ENCODE measurements around the gene HRAS. TPM values are rescaled to one million over a fixed set of nuclear protein-coding genes. Genes with fewer than 3 reads are reported as not detected.

The HRAS gene
- polyA plus RNA-seq, 3 donors = 10.1 to 32.9 (median 10.3) TPM

DNA sequence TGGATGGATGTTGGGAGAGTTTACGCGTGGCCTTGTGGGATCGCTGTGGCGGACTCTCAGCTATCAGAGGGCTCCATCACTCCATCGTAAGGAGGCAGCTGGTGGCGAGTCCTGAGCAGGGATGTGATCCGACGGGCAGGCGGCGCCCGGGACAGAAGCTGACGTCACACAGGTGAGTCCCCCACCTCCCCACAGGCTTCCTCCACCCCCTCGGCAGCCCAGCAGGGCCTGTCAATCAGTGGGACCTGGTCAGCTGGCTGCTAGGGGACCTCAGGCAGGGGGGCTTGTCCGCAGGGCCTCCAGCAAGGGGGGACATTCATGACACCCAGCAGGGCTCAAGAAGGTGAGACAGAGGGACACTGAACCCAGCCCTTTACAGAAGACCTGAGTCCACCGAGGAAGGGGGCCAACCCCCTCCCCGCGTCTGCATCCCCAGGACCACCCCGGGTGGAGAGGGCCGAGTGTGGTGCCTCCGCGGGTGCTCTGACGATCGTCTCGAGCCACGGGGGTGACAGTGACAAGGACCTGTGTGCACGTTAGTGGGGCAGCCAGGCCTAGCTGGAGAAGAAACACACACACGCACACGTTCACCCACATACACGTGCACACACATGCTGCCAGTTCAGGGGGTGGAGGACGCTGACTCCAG lies 7.1 kb downstream of the HRAS start:
- Histone ChIP-seq H3K79me2 (ENCODE audit: insufficient read depth, low read length) (no peaks in the 10 kb centered on the region), H3K27me3 (ENCODE audit: control insufficient read depth in 2 of 2, insufficient read depth in 2 of 2, low read length in 2 of 2) (no peaks in the 10 kb centered on the region), H3K9ac (ENCODE audit: insufficient read depth, low read length, poor library complexity, severe bottlenecking) (no peak overlapping the region), H2AFZ (ENCODE audit: insufficient read depth, low read depth, low read length, poor library complexity, severe bottlenecking) (no peak overlapping the region), H3K4me1 (ENCODE audit: control insufficient read depth in 1 of 2, insufficient read depth in 2 of 2, low read length in 2 of 2) (no peaks in the 10 kb centered on the region), H3K9me3 (replicated peaks in 1 of 2; ENCODE audit: control insufficient read depth in 1 of 2, insufficient read depth in 1 of 2, low read length in 2 of 2) (no peaks in the 10 kb centered on the region), H3K4me2 (replicated peaks; ENCODE audit: extremely low read depth, low read length, poor library complexity, severe bottlenecking) (no peak overlapping the region), H4K20me1 (ENCODE audit: insufficient read depth, low read length) (peaks cover 10% of the 10 kb centered on the region), H3K36me3 (replicated peaks in 1 of 2; ENCODE audit: control insufficient read depth in 1 of 2, insufficient read depth in 2 of 2, low read length in 2 of 2) (peaks cover 20% of the 10 kb centered on the region in 2 donors), H3K4me3 (replicated peaks in 1 of 3; ENCODE audit: low read depth in 2 of 3, low read length in 3 of 3) (no peak overlapping the region), H3K27ac (ENCODE audit: low read depth in 1 of 2, low read length in 2 of 2) (no peak overlapping the region)
- TF ChIP-seq, protein P1, sequence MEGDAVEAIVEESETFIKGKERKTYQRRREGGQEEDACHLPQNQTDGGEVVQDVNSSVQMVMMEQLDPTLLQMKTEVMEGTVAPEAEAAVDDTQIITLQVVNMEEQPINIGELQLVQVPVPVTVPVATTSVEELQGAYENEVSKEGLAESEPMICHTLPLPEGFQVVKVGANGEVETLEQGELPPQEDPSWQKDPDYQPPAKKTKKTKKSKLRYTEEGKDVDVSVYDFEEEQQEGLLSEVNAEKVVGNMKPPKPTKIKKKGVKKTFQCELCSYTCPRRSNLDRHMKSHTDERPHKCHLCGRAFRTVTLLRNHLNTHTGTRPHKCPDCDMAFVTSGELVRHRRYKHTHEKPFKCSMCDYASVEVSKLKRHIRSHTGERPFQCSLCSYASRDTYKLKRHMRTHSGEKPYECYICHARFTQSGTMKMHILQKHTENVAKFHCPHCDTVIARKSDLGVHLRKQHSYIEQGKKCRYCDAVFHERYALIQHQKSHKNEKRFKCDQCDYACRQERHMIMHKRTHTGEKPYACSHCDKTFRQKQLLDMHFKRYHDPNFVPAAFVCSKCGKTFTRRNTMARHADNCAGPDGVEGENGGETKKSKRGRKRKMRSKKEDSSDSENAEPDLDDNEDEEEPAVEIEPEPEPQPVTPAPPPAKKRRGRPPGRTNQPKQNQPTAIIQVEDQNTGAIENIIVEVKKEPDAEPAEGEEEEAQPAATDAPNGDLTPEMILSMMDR (IDR thresholded peaks at IDR 0.05) = no peak
- Mint-ChIP-seq H3K9me3 (no peaks in the 10 kb centered on the region), H3K36me3 (peaks cover 12 to 15% of the 10 kb centered on the region in 2 donors), H3K4me1 (no peaks in the 10 kb centered on the region), H3K27ac (no peak overlapping the region), H3K4me3 (no peak overlapping the region), H3K27me3 (ENCODE audit: low read depth in 3 of 3) (peaks cover 2 to 4% (median 3%) of the 10 kb centered on the region in 3 donors)
- no peak for DNase-seq
- WGBS (ENCODE audit: insufficient coverage) = 94% methylated on average over 29 of the region's 30 CpGs
- intact Hi-C loops (cut with micrococcal nuclease) = no loop called here

DNA sequence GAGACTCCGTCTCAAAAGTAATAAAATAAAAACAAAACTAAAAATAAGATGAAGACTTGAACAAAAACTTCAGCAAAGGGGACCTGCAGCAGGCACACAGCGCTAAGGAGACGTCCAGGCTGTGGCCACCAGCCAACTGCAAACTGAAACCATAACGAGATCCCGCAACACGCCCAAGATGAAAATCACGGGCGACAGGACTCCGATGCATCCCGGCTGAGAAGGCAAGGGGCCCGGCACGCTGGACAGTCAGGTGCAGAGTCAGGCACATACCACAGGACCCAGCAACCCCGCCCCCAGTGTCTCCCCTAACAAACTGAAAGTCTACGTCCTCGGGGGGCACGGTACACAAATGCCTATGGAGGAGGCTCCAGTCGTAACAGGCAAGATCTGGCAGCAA lies 9.2 kb downstream of the HRAS start:
- no peak overlapping the region for H2AFZ ChIP-seq (ENCODE audit: insufficient read depth, low read depth, low read length, poor library complexity, severe bottlenecking)
- DNase-seq = no peak
- H3K27ac ChIP-seq (ENCODE audit: low read depth in 1 of 2, low read length in 2 of 2) = no peak overlapping the region
- intact Hi-C loops (cut with micrococcal nuclease) = no loop called here
- H3K9me3 ChIP-seq (replicated peaks in 1 of 2; ENCODE audit: control insufficient read depth in 1 of 2, insufficient read depth in 1 of 2, low read length in 2 of 2) = no peaks in the 10 kb centered on the region
- H3K4me3 ChIP-seq (replicated peaks in 1 of 3; ENCODE audit: low read depth in 2 of 3, low read length in 3 of 3) = no peak overlapping the region
- no peaks in the 10 kb centered on the region for H3K4me1 ChIP-seq (ENCODE audit: control insufficient read depth in 1 of 2, insufficient read depth in 2 of 2, low read length in 2 of 2)
- no peaks in the 10 kb centered on the region for H3K4me1 Mint-ChIP-seq
- no peak overlapping the region for H3K4me2 ChIP-seq (replicated peaks; ENCODE audit: extremely low read depth, low read length, poor library complexity, severe bottlenecking)
- no peak overlapping the region for H3K9ac ChIP-seq (ENCODE audit: insufficient read depth, low read length, poor library complexity, severe bottlenecking)
- peaks cover 0 to 2% (median 0%) of the 10 kb centered on the region in 7 donors for H3K9me3 Mint-ChIP-seq
- H3K4me3 Mint-ChIP-seq = no peak overlapping the region
- H3K36me3 Mint-ChIP-seq = no peaks in the 10 kb centered on the region
- no peaks in the 10 kb centered on the region for H3K79me2 ChIP-seq (ENCODE audit: insufficient read depth, low read length)
- H3K27me3 Mint-ChIP-seq (ENCODE audit: low read depth in 3 of 3) = peaks cover 2 to 4% (median 3%) of the 10 kb centered on the region in 3 donors
- peaks cover under 1 to 2% of the 10 kb centered on the region in 2 donors for H3K36me3 ChIP-seq (replicated peaks in 1 of 2; ENCODE audit: control insufficient read depth in 1 of 2, insufficient read depth in 2 of 2, low read length in 2 of 2)
- no peaks in the 10 kb centered on the region for H3K27me3 ChIP-seq (ENCODE audit: control insufficient read depth in 2 of 2, insufficient read depth in 2 of 2, low read length in 2 of 2)
- no peak overlapping the region for H3K27ac Mint-ChIP-seq
- H4K20me1 ChIP-seq (ENCODE audit: insufficient read depth, low read length) = no peaks in the 10 kb centered on the region
- TF ChIP-seq, protein P1 (IDR thresholded peaks at IDR 0.05) = no peak
- WGBS (ENCODE audit: insufficient coverage) = 87% methylated on average over 16 of the region's 17 CpGs

All from CD14-positive monocyte (primary cell).